Endothelial cell of umbilical vein (primary cell): Measurements from ENCODE around the gene AFDN. TPM values are rescaled to one million over a fixed set of nuclear protein-coding genes. Genes with fewer than 3 reads are reported as not detected.

ENCODE experiments used
- BruUV-seq: library from RNA; stranded (reverse); fragments of 400-500 nt; replicated peaks from 2 replicates; lab custom pipeline; 2021; lab: Mats Ljungman, UMichigan
- CTCF ChIA-PET: fragments of 300-600, 350-600 bp; sonication (Branson Sonifier 250); formaldehyde crosslinking; loops from one replicate; lab custom pipeline; 2021; ENCODE audit warnings: antibody characterized with exemption, inconsistent platforms; lab: Charles Lee
- POLR2A ChIA-PET: fragments of 300-600, 350-600 bp; sonication (Branson Sonifier 250); formaldehyde crosslinking; loops from one replicate; lab custom pipeline; 2021; ENCODE audit warnings: antibody characterized with exemption, inconsistent platforms; lab: Charles Lee
- DNase-seq: peaks from one replicate; pipeline ENCODE4 v3.0.0-alpha.2; 2011; ENCODE audit warnings: low read depth, low spot score
- FAIRE-seq: peaks from 2 replicates; lab custom pipeline; 2011; peaks lifted over from hg19 to GRCh38; lab: Jason Lieb, UNC
- H2AFZ ChIP-seq: 2 replicates; pipeline ENCODE4 v1.6.0; 2012; ENCODE audit warnings: low read depth, low read length, control low read depth, inconsistent platforms
- H3K27ac ChIP-seq: 2 replicates; pipeline ENCODE4 v1.5.1; 2011; ENCODE audit warnings: low read depth, mild to moderate bottlenecking, control low read depth, low read length, moderate library complexity; ENCODE audit not compliant: insufficient read depth
- H3K27me3 ChIP-seq, 2 experiments: 2 replicates each; pipeline versions ENCODE4 v1.6.0 to v1.6.1; 2011; ENCODE audit warnings: low read length in 2 of 2, mixed read lengths in 1 of 2; ENCODE audit not compliant: control insufficient read depth in 2 of 2, insufficient read depth in 2 of 2
- H3K36me3 ChIP-seq, 2 experiments: 2 replicates in 1 of 2; 3 replicates in 1 of 2; pipeline ENCODE4 v1.5.1; 2011; ENCODE audit warnings: low read length in 2 of 2, mild to moderate bottlenecking in 1 of 2, moderate library complexity in 1 of 2; ENCODE audit not compliant: control insufficient read depth in 2 of 2, insufficient read depth in 2 of 2; ENCODE audit errors: extremely low read depth in 1 of 2
- H3K4me1 ChIP-seq: 3 replicates; pipeline ENCODE4 v1.5.1; 2011; ENCODE audit warnings: mild to moderate bottlenecking, low read length; ENCODE audit not compliant: control insufficient read depth, insufficient read depth; ENCODE audit errors: extremely low read depth
- H3K4me2 ChIP-seq: 2 replicates; pipeline ENCODE4 v1.6.1; 2011; ENCODE audit warnings: low read length, control low read depth, mixed read lengths; ENCODE audit not compliant: insufficient read depth
- H3K4me3 ChIP-seq, 3 experiments: fragments of 200-600 bp in 1 of 3; sonication (generic), shearing (Covaris generic) in 1 of 3; replicated peaks in 1 of 3; 2 replicates each; pipeline ENCODE4 v1.5.1; 2011 to 2016; ENCODE audit warnings: control low read depth in 3 of 3, low read length in 3 of 3, mild to moderate bottlenecking in 2 of 3, inconsistent platforms in 1 of 3, low read depth in 1 of 3, moderate library complexity in 1 of 3; ENCODE audit not compliant: insufficient read depth in 1 of 3
- H3K79me2 ChIP-seq: 2 replicates; pipeline ENCODE4 v1.6.0; 2012; ENCODE audit warnings: low read length, inconsistent platforms; ENCODE audit not compliant: control insufficient read depth, insufficient read depth
- H3K9ac ChIP-seq: replicated peaks from 2 replicates; pipeline ENCODE3; 2011; ENCODE audit warnings: low read length, control low read depth; ENCODE audit not compliant: insufficient read depth; ENCODE audit errors: extremely low read depth
- H3K9me1 ChIP-seq: replicated peaks from 3 replicates; pipeline ENCODE4 v1.6.0; 2011; ENCODE audit warnings: mild to moderate bottlenecking, low read length; ENCODE audit not compliant: control insufficient read depth, insufficient read depth; ENCODE audit errors: extremely low read depth
- H3K9me3 ChIP-seq: replicated peaks from 2 replicates; pipeline ENCODE4 v1.5.1; 2012; ENCODE audit warnings: low read length, inconsistent platforms; ENCODE audit not compliant: control insufficient read depth, insufficient read depth
- H4K20me1 ChIP-seq: replicated peaks from 2 replicates; pipeline ENCODE3; 2011; ENCODE audit warnings: mild to moderate bottlenecking, low read length; ENCODE audit not compliant: control insufficient read depth, insufficient read depth; ENCODE audit errors: extremely low read depth
- CTCF ChIP-seq, 2 donors: IDR thresholded peaks; 1 replicate in 1 of 2; 2 replicates in 1 of 2; pipeline ENCODE4 v1.5.1; 2011; ENCODE audit warnings: low read length in 2 of 2, mild to moderate bottlenecking in 2 of 2, moderate library complexity in 2 of 2, control low read depth in 1 of 2, inconsistent platforms in 1 of 2, low read depth in 1 of 2; ENCODE audit not compliant: insufficient read depth in 1 of 2; ENCODE audit errors: extremely low read depth in 1 of 2
- EZH2 ChIP-seq: IDR thresholded peaks from 2 replicates; pipeline ENCODE4 v1.6.1; 2012; ENCODE audit warnings: borderline replicate concordance, low read depth, mild to moderate bottlenecking, moderate library complexity, low read length, inconsistent platforms; ENCODE audit not compliant: severe bottlenecking
- FOS ChIP-seq: IDR thresholded peaks from 2 replicates; pipeline ENCODE4 v1.6.1; 2011; ENCODE audit warnings: mild to moderate bottlenecking, low read length, moderate library complexity, borderline replicate concordance; ENCODE audit not compliant: insufficient read depth
- GATA2 ChIP-seq: IDR thresholded peaks from 2 replicates; pipeline ENCODE4 v1.7.0; 2011; ENCODE audit warnings: low read depth, mild to moderate bottlenecking, moderate library complexity, mixed read lengths, low read length; ENCODE audit not compliant: insufficient read length, insufficient read depth
- JUN ChIP-seq: IDR thresholded peaks from 2 replicates; pipeline ENCODE4 v1.6.1; 2011; ENCODE audit warnings: borderline replicate concordance, low read depth; ENCODE audit not compliant: insufficient read length, insufficient read depth
- MYC ChIP-seq: IDR thresholded peaks from one replicate; pipeline ENCODE4 v1.6.1; 2011; ENCODE audit warnings: mild to moderate bottlenecking, low read depth, low read length
- POLR2A ChIP-seq: IDR thresholded peaks from 2 replicates; pipeline ENCODE4 v1.6.1; 2012; ENCODE audit warnings: low read depth, mild to moderate bottlenecking, control low read depth, low read length
- POLR2AphosphoS5 ChIP-seq: IDR thresholded peaks from 2 replicates; pipeline ENCODE4 v1.6.1; 2012; ENCODE audit warnings: low read depth, mild to moderate bottlenecking, control low read depth, low read length, moderate library complexity; ENCODE audit not compliant: insufficient read depth
- dilution Hi-C: fragments of 300-500 bp; cut with MboI; formaldehyde crosslinking; loops from one replicate; pipeline ENCODE4 v1.15.0; 2019; ENCODE audit warnings: low sequenced_read_pairs; ENCODE audit not compliant: extremely low pct_ligation_motif_present
- intact Hi-C: fragments of 100-400 bp; cut with micrococcal nuclease; formaldehyde crosslinking; loops from one replicate; pipeline ENCODE4 v1.10.0; 2022
- polyA plus RNA-seq, 4 experiments: library from polyadenylated mRNA; depleted of rRNA in 3 of 4; stranded (reverse) in 3 of 4; unstranded in 1 of 4; fragments of >200 nt; gene quantifications; 2 replicates each; pipeline versions ENCODE4 v1.2.1 to v1.2.3, GENCODE V29; 2011 to 2012; ENCODE audit warnings: missing spikeins in 1 of 4
- total RNA-seq: library from RNA; stranded (reverse); gene quantifications from 2 replicates; pipeline ENCODE4 v1.2.3, GENCODE V29; 2021
- TF ChIP-seq, protein P1 (sequence below): IDR thresholded peaks from 2 replicates; pipeline ENCODE4 v1.6.1; 2011; ENCODE audit not compliant: insufficient read depth, insufficient read length

The AFDN gene
- total and polyA plus RNA-seq, 2 donors (not counting 3 experiments of a cell fraction or from before 2014, with no cell fraction given): 31.0 to 134 TPM

DNA sequence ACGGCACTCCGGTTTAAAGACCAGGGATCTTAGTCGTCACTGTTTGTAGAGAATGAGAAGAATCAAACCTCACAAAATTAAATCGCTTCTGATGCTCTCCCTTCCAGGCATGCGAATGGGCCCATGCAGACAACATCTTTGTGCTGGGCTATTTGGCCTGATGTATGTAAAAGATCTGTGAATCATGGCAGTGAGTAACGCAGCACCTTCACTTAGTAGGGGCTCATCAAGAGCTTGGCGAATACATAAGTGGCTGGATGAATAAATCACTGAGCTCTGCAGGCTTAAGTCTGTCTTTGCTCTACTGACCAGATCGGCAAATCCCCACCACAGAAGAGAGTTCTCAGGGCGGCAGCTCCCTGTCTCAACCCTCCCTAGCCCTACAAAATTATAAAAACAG, 44.8 kb upstream of the AFDN start:
- intact Hi-C loops: no loop called here
- H4K20me1 ChIP-seq: no peaks in the 10 kb centered on the region
- H3K36me3 ChIP-seq: no peaks in the 10 kb centered on the region
- no peak overlapping the region for H3K4me2 ChIP-seq
- FAIRE-seq (no peak), DNase-seq (no peak)
- BruUV-seq: no TSS peak
- H2AFZ ChIP-seq: no peak overlapping the region
- no peaks in the 10 kb centered on the region for H3K79me2 ChIP-seq
- CTCF ChIA-PET: no interaction called here
- no peak overlapping the region for H3K9ac ChIP-seq
- H3K27me3 ChIP-seq: no peaks in the 10 kb centered on the region
- H3K27ac ChIP-seq: no peak overlapping the region
- no peaks in the 10 kb centered on the region for H3K9me1 ChIP-seq
- no peak for TF ChIP-seq MYC
- POLR2A ChIA-PET: no interaction called here
- dilution Hi-C loops: no loop called here
- no peak overlapping the region for H3K4me3 ChIP-seq
- no peaks in the 10 kb centered on the region for H3K9me3 ChIP-seq
- no peaks in the 10 kb centered on the region for H3K4me1 ChIP-seq

GRCh38 chr6:167782698-167783517, 43.8 kb upstream of the AFDN start:
- Histone ChIP-seq H2AFZ (no peak overlapping the region), H3K27me3 (no peaks in the 10 kb centered on the region), H4K20me1 (no peaks in the 10 kb centered on the region), H3K4me2 (no peak overlapping the region), H3K79me2 (no peaks in the 10 kb centered on the region), H3K27ac (no peak overlapping the region), H3K4me3 (no peak overlapping the region), H3K9me1 (no peaks in the 10 kb centered on the region), H3K36me3 (no peaks in the 10 kb centered on the region), H3K9me3 (no peaks in the 10 kb centered on the region), H3K4me1 (no peaks in the 10 kb centered on the region), H3K9ac (no peak overlapping the region)
- TF ChIP-seq GATA2 (no peak), POLR2AphosphoS5 (no peak), MYC (no peak), FOS (no peak), JUN (no peak), EZH2 (no peak), POLR2A (no peak), CTCF (IDR thresholded peaks at IDR 0.05; ENCODE audit: extremely low read depth in 1 of 2, insufficient read depth in 1 of 2, low read depth in 1 of 2, low read length in 2 of 2) (no peak)
- TF ChIP-seq, protein P1, sequence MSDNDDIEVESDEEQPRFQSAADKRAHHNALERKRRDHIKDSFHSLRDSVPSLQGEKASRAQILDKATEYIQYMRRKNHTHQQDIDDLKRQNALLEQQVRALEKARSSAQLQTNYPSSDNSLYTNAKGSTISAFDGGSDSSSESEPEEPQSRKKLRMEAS: no peak
- ChIA-PET POLR2A (no interaction called here), CTCF (no interaction called here)
- no TSS peak for BruUV-seq
- intact Hi-C loops: no loop called here
- DNase-seq (no peak), FAIRE-seq (no peak)
- dilution Hi-C loops: no loop called here
